ENCODE measurements around the gene DYDC2. TPM values are rescaled to one million over a fixed set of nuclear protein-coding genes. Genes with fewer than 3 reads are reported as not detected.

Gene DYDC2
- total RNA-seq, 1 experiment from 2014 or later: 2.8 TPM

DNA sequence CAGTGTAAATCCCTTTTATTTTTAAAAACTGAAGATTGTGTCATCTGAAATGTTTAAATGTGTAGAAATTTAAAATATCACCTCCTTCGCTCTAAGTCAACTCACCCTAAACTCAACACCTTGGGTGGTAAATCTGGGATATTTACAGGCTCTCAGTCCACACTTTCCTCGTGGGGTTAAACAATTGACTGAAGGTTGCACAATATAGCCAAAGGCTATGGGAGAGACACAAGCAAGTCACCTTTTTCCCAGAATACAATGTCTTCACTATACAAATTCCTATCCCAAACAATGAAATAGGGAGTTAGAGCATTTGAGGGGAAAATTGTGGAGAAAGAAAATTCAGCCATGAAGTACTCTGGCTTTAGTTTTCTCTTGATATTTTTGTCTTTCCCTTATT is 34.4 kb upstream of the DYDC2 start:
- H3K27ac Mint-ChIP-seq: no peak overlapping the region
- H3K27me3 Mint-ChIP-seq (ENCODE audit: low read depth): 0 out of 2 replicates have a peak, but pooled peaks cover 2% of the 10 kb centered on the region
- TF ChIP-seq, protein P1, sequence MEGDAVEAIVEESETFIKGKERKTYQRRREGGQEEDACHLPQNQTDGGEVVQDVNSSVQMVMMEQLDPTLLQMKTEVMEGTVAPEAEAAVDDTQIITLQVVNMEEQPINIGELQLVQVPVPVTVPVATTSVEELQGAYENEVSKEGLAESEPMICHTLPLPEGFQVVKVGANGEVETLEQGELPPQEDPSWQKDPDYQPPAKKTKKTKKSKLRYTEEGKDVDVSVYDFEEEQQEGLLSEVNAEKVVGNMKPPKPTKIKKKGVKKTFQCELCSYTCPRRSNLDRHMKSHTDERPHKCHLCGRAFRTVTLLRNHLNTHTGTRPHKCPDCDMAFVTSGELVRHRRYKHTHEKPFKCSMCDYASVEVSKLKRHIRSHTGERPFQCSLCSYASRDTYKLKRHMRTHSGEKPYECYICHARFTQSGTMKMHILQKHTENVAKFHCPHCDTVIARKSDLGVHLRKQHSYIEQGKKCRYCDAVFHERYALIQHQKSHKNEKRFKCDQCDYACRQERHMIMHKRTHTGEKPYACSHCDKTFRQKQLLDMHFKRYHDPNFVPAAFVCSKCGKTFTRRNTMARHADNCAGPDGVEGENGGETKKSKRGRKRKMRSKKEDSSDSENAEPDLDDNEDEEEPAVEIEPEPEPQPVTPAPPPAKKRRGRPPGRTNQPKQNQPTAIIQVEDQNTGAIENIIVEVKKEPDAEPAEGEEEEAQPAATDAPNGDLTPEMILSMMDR (conservative IDR thresholded peaks at IDR 0.05): no peak
- Histone ChIP-seq H3K4me2 (ENCODE audit: insufficient read depth, insufficient read length, low read length) (no peak overlapping the region), H3K9ac (ENCODE audit: extremely low read depth, insufficient read length, low read length) (no peak overlapping the region), H2BK120ac (ENCODE audit: low read depth, low read length, poor library complexity, severe bottlenecking) (no peak overlapping the region), H3K18ac (ENCODE audit: insufficient read length, low read depth, low read length) (no peak overlapping the region), H2BK5ac (ENCODE audit: insufficient read length, low read length) (no peak overlapping the region), H3K23me2 (ENCODE audit: insufficient read length, low read depth, low read length, poor library complexity, severe bottlenecking) (no peaks in the 10 kb centered on the region), H3K27ac (ENCODE audit: insufficient read length, low read depth, low read length) (no peak overlapping the region), H4K5ac (ENCODE audit: insufficient read length, low read depth, low read length) (no peak overlapping the region), H3K4me1 (ENCODE audit: insufficient read depth, low read length) (no peaks in the 10 kb centered on the region; the same call in 1 of the 2 replicates), H2BK12ac (ENCODE audit: insufficient read length, low read depth, low read length) (no peak overlapping the region), H3K56ac (ENCODE audit: insufficient read length, low read depth, low read length) (no peak overlapping the region), H3K27me3 (ENCODE audit: insufficient read depth, low read length) (no peaks in the 10 kb centered on the region), H3K14ac (ENCODE audit: insufficient read depth, low read length) (no peak overlapping the region), H3K23ac (ENCODE audit: insufficient read length, low read depth, low read length) (no peak overlapping the region), H3K4ac (ENCODE audit: low read depth, low read length) (no peak overlapping the region), H2AK5ac (ENCODE audit: insufficient read length, low read length) (no peak overlapping the region), H2BK20ac (ENCODE audit: low read depth, low read length, poor library complexity, severe bottlenecking) (no peak overlapping the region), H4K91ac (ENCODE audit: insufficient read length, low read depth, low read length) (no peak overlapping the region), H4K8ac (replicated peaks; ENCODE audit: insufficient read length, low read depth, low read length) (no peak overlapping the region), H2BK15ac (ENCODE audit: low read depth, low read length) (no peak overlapping the region), H3K79me2 (ENCODE audit: insufficient read depth, low read length) (no peaks in the 10 kb centered on the region), H3K79me1 (ENCODE audit: insufficient read depth, low read depth, low read length, poor library complexity, severe bottlenecking) (no peaks in the 10 kb centered on the region), H3K9me3 (ENCODE audit: control insufficient read depth, low read depth, low read length) (no peaks in the 10 kb centered on the region), H4K20me1 (ENCODE audit: control insufficient read depth, insufficient read depth, insufficient read length) (no peaks in the 10 kb centered on the region), H3T11ph (ENCODE audit: low read length) (no peak overlapping the region), H2AFZ (ENCODE audit: low read length) (no peak overlapping the region)
- H3K4me3 Mint-ChIP-seq: no peak overlapping the region
- no CpG with 5 or more reads among the region's 2 CpGs for WGBS (ENCODE audit: extremely low coverage, insufficient read length, low lambda C conversion rate)
- H3K9me3 Mint-ChIP-seq: no peaks in the 10 kb centered on the region
- H3K4me1 Mint-ChIP-seq: peaks cover 6 to 12% of the 10 kb centered on the region in 2 experiments
- DNase-seq: no peak
- no peaks in the 10 kb centered on the region; a peak in 1 of 7 replicates for H3K36me3 Mint-ChIP-seq (ENCODE audit: insufficient read depth in 1 of 3, low read depth in 3 of 3)
